HL-60 (cell line): ENCODE results near the gene CDC42BPA.

Experiments used
- DNase-seq, 2 experiments: peaks; one replicate each; pipeline ENCODE4 v3.0.0-alpha.2; 2010 to 2020; ENCODE audit warnings: low read depth in 1 of 2, low spot score in 1 of 2
- H3K27ac ChIP-seq: fragments of 250-450 bp; sonication (Bioruptor Pico); replicated peaks from 2 replicates; pipeline ENCODE4 v1.5.1; 2020; ENCODE audit warnings: mild to moderate bottlenecking, moderate library complexity
- H3K27me3 ChIP-seq: fragments of 250-450 bp; sonication (Bioruptor Pico); 2 replicates; pipeline ENCODE4 v1.5.1; 2021; ENCODE audit warnings: mild to moderate bottlenecking, moderate library complexity; ENCODE audit not compliant: insufficient read depth, poor library complexity, severe bottlenecking
- H3K4me3 ChIP-seq: replicated peaks from 2 replicates; pipeline ENCODE4 v1.5.1; 2011; ENCODE audit warnings: mild to moderate bottlenecking, control low read depth, low read length; ENCODE audit not compliant: insufficient read depth
- GABPA ChIP-seq: IDR thresholded peaks from 2 replicates; pipeline ENCODE4 v1.6.1; 2012; ENCODE audit warnings: low read depth
- POLR2AphosphoS5 ChIP-seq: IDR thresholded peaks from 2 replicates; pipeline ENCODE4 v1.6.1; 2012; ENCODE audit warnings: low read depth
- SPI1 ChIP-seq: IDR thresholded peaks from 2 replicates; pipeline ENCODE4 v1.6.1; 2012; ENCODE audit warnings: low read depth, mild to moderate bottlenecking, borderline replicate concordance
- TF ChIP-seq, protein P1 (sequence below): IDR thresholded peaks from 2 replicates; pipeline ENCODE4 v1.6.1; 2012; ENCODE audit warnings: low read depth; ENCODE audit not compliant: insufficient replicate concordance
- TF ChIP-seq, protein P2 (sequence below): IDR thresholded peaks from one replicate; pipeline ENCODE4 v1.5.1; 2011; ENCODE audit warnings: low read length, control low read depth, inconsistent platforms; ENCODE audit not compliant: insufficient read depth

CDC42BPA gene

DNA sequence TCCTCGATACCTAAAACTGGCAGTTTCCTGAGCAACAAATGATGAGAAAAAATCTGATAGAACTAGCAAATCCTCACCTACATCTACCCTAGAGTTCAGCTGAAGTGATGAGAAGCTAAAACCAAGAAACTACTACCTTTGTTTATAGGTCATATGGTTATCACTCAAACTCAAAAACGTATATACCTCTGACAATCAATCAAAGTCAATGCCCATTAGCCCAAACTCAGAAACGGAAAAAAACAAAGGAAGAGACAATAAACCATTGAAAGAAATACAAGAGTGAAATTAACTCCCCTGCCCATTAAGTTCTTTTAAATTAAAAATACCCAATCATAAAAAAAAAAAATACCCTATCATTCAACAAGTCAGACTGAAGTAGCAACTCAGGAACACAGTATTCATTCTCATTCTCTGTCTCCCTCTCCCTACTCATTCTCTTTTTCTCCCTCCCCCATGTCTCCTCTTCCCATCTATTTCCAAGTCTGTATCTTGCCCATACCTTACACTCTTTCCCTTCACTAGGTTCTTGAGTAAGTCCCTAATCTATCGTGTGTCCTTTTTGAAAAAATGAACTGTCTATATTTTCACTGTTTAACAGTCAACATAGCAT lies 6.8 kb downstream of the CDC42BPA start:
- no peak for DNase-seq
- Histone ChIP-seq H3K27me3 (peaks cover 4% of the 10 kb centered on the region), H3K4me3 (no peak overlapping the region), H3K27ac (no peak overlapping the region)
- TF ChIP-seq POLR2AphosphoS5 (no peak), SPI1 (no peak), GABPA (no peak)
- TF ChIP-seq, protein P1, sequence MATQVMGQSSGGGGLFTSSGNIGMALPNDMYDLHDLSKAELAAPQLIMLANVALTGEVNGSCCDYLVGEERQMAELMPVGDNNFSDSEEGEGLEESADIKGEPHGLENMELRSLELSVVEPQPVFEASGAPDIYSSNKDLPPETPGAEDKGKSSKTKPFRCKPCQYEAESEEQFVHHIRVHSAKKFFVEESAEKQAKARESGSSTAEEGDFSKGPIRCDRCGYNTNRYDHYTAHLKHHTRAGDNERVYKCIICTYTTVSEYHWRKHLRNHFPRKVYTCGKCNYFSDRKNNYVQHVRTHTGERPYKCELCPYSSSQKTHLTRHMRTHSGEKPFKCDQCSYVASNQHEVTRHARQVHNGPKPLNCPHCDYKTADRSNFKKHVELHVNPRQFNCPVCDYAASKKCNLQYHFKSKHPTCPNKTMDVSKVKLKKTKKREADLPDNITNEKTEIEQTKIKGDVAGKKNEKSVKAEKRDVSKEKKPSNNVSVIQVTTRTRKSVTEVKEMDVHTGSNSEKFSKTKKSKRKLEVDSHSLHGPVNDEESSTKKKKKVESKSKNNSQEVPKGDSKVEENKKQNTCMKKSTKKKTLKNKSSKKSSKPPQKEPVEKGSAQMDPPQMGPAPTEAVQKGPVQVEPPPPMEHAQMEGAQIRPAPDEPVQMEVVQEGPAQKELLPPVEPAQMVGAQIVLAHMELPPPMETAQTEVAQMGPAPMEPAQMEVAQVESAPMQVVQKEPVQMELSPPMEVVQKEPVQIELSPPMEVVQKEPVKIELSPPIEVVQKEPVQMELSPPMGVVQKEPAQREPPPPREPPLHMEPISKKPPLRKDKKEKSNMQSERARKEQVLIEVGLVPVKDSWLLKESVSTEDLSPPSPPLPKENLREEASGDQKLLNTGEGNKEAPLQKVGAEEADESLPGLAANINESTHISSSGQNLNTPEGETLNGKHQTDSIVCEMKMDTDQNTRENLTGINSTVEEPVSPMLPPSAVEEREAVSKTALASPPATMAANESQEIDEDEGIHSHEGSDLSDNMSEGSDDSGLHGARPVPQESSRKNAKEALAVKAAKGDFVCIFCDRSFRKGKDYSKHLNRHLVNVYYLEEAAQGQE, result no peak
- TF ChIP-seq, protein P2, sequence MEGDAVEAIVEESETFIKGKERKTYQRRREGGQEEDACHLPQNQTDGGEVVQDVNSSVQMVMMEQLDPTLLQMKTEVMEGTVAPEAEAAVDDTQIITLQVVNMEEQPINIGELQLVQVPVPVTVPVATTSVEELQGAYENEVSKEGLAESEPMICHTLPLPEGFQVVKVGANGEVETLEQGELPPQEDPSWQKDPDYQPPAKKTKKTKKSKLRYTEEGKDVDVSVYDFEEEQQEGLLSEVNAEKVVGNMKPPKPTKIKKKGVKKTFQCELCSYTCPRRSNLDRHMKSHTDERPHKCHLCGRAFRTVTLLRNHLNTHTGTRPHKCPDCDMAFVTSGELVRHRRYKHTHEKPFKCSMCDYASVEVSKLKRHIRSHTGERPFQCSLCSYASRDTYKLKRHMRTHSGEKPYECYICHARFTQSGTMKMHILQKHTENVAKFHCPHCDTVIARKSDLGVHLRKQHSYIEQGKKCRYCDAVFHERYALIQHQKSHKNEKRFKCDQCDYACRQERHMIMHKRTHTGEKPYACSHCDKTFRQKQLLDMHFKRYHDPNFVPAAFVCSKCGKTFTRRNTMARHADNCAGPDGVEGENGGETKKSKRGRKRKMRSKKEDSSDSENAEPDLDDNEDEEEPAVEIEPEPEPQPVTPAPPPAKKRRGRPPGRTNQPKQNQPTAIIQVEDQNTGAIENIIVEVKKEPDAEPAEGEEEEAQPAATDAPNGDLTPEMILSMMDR, result no peak

DNA sequence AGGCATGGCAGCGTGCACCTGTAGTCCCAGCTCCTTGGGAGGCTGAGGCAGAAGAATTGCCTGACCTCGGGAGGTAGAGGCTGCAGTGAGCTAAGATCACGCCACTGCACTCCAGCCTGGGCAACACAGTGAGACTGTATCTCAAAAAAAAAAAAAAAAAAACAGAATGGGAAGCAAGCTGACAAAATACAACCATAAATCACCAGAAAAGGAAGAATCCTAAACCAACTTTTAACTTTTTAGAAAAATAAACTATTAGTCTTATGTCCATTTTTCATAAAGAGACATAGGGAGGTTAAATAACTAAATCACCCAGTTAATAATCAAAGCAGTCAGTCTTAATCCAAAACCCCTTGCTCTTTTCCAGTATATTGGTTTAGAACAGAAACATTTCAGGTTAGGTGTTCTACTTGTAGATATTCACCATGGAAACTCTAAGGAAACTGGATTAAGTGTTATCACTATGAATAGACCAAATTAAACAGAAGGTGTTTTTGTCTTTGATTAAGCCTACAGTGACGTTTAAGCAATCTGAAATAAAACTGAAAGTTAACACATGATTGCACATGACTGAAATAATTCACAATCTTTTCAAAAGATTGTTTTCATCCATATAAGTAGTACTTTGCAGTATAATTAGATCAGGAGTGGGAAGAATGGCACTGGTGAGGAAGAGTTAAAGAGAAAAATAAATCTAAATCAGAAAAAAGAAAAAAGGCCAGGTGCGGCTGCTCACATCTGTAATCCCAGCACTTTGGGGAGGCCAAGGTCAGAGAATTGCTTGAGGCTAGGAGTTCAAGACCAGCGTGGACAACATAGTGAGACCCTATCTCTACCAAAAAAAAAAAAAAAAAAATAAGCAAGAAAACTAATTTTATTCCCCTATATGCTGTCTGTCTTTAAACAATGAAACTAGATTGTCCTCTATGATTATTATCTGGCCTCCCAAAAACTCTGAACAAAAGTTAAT lies 9.6 kb downstream of the CDC42BPA start:
- TF ChIP-seq SPI1 (no peak), POLR2AphosphoS5 (no peak), GABPA (no peak)
- TF ChIP-seq, protein P1, result no peak
- Histone ChIP-seq H3K4me3 (no peak overlapping the region), H3K27ac (no peak overlapping the region), H3K27me3 (no peaks in the 10 kb centered on the region)
- DNase-seq, result no peak

DNA sequence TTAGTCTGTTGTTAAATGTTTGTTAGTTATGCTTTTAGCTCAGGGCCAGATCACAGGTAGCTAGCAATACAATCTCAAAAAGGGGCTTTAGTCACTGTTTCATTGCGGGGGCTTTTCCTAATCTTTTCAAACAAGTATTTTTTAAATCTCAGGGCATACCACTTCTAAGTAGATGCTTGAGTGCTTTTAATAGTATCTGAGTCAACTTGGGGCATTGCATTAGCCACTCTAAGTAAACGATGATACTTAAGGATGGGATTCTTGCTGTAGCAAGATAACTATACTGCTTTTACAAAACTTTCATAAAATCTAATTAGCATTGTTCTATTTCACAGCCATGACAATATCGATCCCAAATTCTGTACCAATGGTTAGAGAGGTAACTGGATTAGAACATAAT lies 11.6 kb downstream of the CDC42BPA start:
- no peak for DNase-seq
- no peaks in the 10 kb centered on the region for H3K27me3 ChIP-seq
- TF ChIP-seq, protein P1, result no peak
- TF ChIP-seq, protein P2, result no peak
- no peak for TF ChIP-seq SPI1
- no peak for TF ChIP-seq GABPA
- TF ChIP-seq POLR2AphosphoS5, result no peak
- H3K4me3 ChIP-seq, result no peak overlapping the region
- H3K27ac ChIP-seq, result no peak overlapping the region
